Hepatocyte (in vitro differentiated cells): ENCODE results near the gene MMP28. TPM values are rescaled to one million over a fixed set of nuclear protein-coding genes. Genes with fewer than 3 reads are reported as not detected.

ENCODE experiments used
- DNase-seq: peaks from one replicate; pipeline ENCODE4 v3.0.0-alpha.2; 2016; ENCODE audit warnings: low spot score
- H2AFZ ChIP-seq: fragments of 200-600 bp; sonication (generic); 2 replicates; pipeline ENCODE4 v1.6.0; 2016; ENCODE audit warnings: antibody characterized with exemption, mild to moderate bottlenecking
- H3K27ac ChIP-seq: fragments of 200-600 bp; sonication (generic); 2 replicates; pipeline ENCODE4 v1.5.1; 2016; ENCODE audit warnings: mild to moderate bottlenecking
- H3K27me3 ChIP-seq: fragments of 200-600 bp; sonication (generic); 2 replicates; pipeline ENCODE4 v1.6.1; 2016
- H3K36me3 ChIP-seq: fragments of 200-600 bp; sonication (generic); replicated peaks from 2 replicates; pipeline ENCODE4 v1.5.1; 2016; ENCODE audit warnings: low read depth; ENCODE audit not compliant: insufficient read depth
- H3K4me1 ChIP-seq: fragments of 200-600 bp; sonication (generic); 2 replicates; pipeline ENCODE4 v1.5.1; 2016; ENCODE audit warnings: mild to moderate bottlenecking, moderate library complexity; ENCODE audit not compliant: insufficient read depth
- H3K4me2 ChIP-seq: fragments of 200-600 bp; sonication (generic); 2 replicates; pipeline ENCODE4 v1.6.0; 2016
- H3K4me3 ChIP-seq: fragments of 200-600 bp; sonication (generic); 2 replicates; pipeline ENCODE4 v1.5.1; 2016; ENCODE audit warnings: mild to moderate bottlenecking
- H3K79me2 ChIP-seq: fragments of 200-600 bp; sonication (generic); 2 replicates; pipeline ENCODE4 v1.6.0; 2017; ENCODE audit warnings: mild to moderate bottlenecking
- H3K9me2 ChIP-seq: fragments of 200-600 bp; sonication (generic); replicated peaks from 2 replicates; pipeline ENCODE4 v1.6.0; 2017; ENCODE audit warnings: mild to moderate bottlenecking; ENCODE audit not compliant: insufficient read depth
- H3K9me3 ChIP-seq: fragments of 200-600 bp; sonication (generic); 2 replicates; pipeline ENCODE4 v1.5.1; 2016; ENCODE audit warnings: low read depth, mild to moderate bottlenecking
- H4K20me1 ChIP-seq: fragments of 200-600 bp; sonication (generic); 2 replicates; pipeline ENCODE4 v1.6.0; 2016; ENCODE audit warnings: mild to moderate bottlenecking; ENCODE audit not compliant: insufficient read depth, poor library complexity, severe bottlenecking
- EZH2 ChIP-seq: fragments of 200-600 bp; sonication (generic); IDR thresholded peaks from 2 replicates; pipeline ENCODE4 v1.6.1; 2016; ENCODE audit warnings: antibody characterized with exemption, mild to moderate bottlenecking, borderline replicate concordance
- EZH2phosphoT487 ChIP-seq: fragments of 200-600 bp; sonication (generic); IDR thresholded peaks from one replicate; pipeline ENCODE4 v1.6.1; 2018; ENCODE audit warnings: antibody characterized with exemption, mild to moderate bottlenecking, low read depth, moderate library complexity; ENCODE audit not compliant: unreplicated experiment, severe bottlenecking
- WGBS: methylation state at CpG from one replicate; pipeline ENCODE4 v1.1.6; 2016; ENCODE audit warnings: low lambda C conversion rate; ENCODE audit errors: missing lambda C conversion rate; 5-methylcytosine and 5-hydroxymethylcytosine counted together
- polyA plus RNA-seq: library from polyadenylated mRNA; unstranded; fragments of >200 nt; fragmentation: Nextera tagmentation; extraction: Ambion mirVana; gene quantifications from 2 replicates; pipeline ENCODE4 v1.2.1, GENCODE V29; 2016
- total RNA-seq: library from RNA; depleted of rRNA; stranded (reverse); fragments of >200 nt; gene quantifications from 2 replicates; pipeline ENCODE4 v1.2.3, GENCODE V29; 2014
- TF ChIP-seq, protein P1 (sequence below): fragments of 200-600 bp; sonication (generic); IDR thresholded peaks from 2 replicates; pipeline ENCODE4 v1.5.1; 2016; ENCODE audit warnings: antibody characterized with exemption, mild to moderate bottlenecking; ENCODE audit not compliant: poor library complexity

The MMP28 gene
- total and polyA plus RNA-seq, 2 experiments from 2014 or later, result 12.0 to 18.0 TPM

DNA sequence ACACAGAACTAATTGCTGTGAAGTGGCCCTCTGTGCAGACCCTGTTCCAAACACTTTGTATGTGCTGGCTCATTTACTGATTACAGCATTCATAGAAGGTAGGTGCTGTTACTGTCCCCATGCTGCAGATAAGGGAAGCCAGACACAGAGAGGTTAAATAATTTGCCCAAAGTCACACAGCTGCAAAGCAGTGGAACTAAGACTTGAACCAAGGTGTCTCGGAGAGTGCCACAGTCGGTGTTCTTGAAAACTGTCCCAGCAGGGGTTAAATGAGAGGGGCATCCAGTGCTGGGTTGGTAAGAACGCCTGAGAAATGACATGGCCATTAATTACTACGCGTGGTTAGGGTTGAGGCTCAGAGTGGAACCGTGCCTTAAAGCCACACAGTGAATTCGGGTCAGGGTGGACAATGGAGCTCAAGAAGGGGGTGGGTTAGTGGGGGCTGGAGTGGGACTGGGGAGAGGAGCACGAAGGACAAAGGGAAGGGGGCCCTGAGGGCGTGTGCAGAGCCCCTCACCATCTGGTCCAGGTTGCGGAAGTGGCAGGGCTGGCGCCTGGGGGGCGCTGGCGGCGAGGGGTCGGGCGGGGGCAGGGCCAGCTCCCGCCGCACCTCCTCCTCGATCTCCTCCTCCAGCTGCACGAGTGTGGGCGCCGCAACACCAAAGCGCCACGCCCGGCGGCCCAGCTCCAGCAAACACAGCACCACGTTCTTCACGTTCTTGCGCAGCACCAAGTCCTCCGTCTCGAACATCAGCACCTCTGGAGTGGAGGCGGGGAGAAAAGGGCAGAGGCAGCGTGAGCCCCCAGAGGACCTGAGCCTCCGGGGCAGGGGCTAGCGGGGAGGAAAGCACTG, 45.7 kb downstream of the MMP28 start:
- H3K9me2 ChIP-seq, result no peaks in the 10 kb centered on the region

DNA sequence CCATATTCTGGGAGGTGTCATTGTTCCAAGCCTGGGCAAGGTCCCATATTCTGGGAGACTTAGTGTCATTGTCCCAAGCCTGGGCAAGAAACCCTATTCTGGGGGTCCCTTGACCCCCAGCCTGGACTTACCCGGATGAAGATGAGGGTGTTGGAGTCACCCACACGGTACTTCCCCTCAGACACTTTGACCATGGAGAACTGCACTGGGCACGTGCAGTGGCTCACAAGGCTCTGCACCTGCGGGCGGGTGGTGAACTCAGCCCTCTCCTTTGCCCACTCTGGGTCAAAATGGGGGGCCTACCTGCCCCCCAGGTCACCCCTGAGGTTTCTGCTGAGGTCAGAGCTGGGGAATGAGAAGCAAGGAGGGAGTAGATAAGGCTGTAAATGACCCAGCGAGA, 46.5 kb downstream of the MMP28 start:
- H4K20me1 ChIP-seq, result no peaks in the 10 kb centered on the region
- H2AFZ ChIP-seq, result no peak overlapping the region
- no peaks in the 10 kb centered on the region for H3K79me2 ChIP-seq
- no peaks in the 10 kb centered on the region for H3K9me3 ChIP-seq
- no peak overlapping the region for H3K27ac ChIP-seq
- 89% methylated on average over 6 of the region's 6 CpGs for WGBS
- DNase-seq, result no peak
- H3K4me3 ChIP-seq, result no peak overlapping the region
- H3K27me3 ChIP-seq, result peaks cover 26% of the 10 kb centered on the region
- H3K9me2 ChIP-seq, result no peaks in the 10 kb centered on the region
- H3K4me2 ChIP-seq, result no peak overlapping the region
- no peaks in the 10 kb centered on the region for H3K36me3 ChIP-seq
- TF ChIP-seq, protein P1, sequence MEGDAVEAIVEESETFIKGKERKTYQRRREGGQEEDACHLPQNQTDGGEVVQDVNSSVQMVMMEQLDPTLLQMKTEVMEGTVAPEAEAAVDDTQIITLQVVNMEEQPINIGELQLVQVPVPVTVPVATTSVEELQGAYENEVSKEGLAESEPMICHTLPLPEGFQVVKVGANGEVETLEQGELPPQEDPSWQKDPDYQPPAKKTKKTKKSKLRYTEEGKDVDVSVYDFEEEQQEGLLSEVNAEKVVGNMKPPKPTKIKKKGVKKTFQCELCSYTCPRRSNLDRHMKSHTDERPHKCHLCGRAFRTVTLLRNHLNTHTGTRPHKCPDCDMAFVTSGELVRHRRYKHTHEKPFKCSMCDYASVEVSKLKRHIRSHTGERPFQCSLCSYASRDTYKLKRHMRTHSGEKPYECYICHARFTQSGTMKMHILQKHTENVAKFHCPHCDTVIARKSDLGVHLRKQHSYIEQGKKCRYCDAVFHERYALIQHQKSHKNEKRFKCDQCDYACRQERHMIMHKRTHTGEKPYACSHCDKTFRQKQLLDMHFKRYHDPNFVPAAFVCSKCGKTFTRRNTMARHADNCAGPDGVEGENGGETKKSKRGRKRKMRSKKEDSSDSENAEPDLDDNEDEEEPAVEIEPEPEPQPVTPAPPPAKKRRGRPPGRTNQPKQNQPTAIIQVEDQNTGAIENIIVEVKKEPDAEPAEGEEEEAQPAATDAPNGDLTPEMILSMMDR, result no peak
- TF ChIP-seq EZH2phosphoT487 (no peak), EZH2 (no peak)
- H3K4me1 ChIP-seq, result peaks cover 5% of the 10 kb centered on the region

More for the DNA sequence above, 45.7 kb downstream of the MMP28 start:
- Histone ChIP-seq H3K27me3 (peaks cover 26% of the 10 kb centered on the region), H3K36me3 (no peaks in the 10 kb centered on the region), H3K4me3 (no peak overlapping the region), H3K79me2 (no peaks in the 10 kb centered on the region), H3K4me1 (peaks cover 5% of the 10 kb centered on the region), H3K27ac (no peak overlapping the region), H3K4me2 (peak overlapping the region; percentile 62), H4K20me1 (no peaks in the 10 kb centered on the region), H3K9me3 (no peaks in the 10 kb centered on the region), H2AFZ (no peak overlapping the region)
- 17% methylated on average over 33 of the region's 35 CpGs for WGBS
- peak; percentile 34 for DNase-seq
- TF ChIP-seq EZH2phosphoT487, result no peak
- TF ChIP-seq, protein P1, result no peak
- TF ChIP-seq EZH2, result no peak

DNA sequence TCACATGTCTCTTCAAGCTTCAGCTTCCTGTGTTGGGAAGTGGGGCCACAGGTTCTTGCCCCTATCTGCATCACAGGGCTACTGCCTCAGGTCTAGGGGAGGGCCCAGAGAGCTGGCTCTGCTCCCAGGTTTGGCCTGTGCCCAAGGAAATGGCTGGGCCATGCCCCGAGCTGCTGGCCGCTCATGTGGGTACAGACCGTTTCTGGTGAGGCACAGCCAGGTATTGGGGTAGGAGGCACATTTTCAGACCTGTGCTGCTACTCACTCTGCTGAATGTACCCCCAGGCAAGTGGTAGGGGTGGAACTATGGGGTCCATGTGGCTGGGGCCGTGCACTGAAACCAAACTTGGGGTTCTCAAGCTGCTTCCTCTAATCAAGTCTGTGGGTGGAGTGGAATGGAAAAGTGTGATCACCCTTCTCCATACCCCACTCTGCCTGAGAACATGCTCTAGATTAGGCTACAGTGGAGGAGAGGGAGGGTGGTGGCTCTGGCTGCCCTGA, 47.0 kb downstream of the MMP28 start:
- WGBS, result 78% methylated on average over 4 of the region's 4 CpGs
- no peaks in the 10 kb centered on the region for H3K9me2 ChIP-seq
- no peaks in the 10 kb centered on the region for H4K20me1 ChIP-seq
- no peak overlapping the region for H3K4me2 ChIP-seq
- H3K27me3 ChIP-seq, result peaks cover 26% of the 10 kb centered on the region
- no peaks in the 10 kb centered on the region for H3K36me3 ChIP-seq
- H3K79me2 ChIP-seq, result no peaks in the 10 kb centered on the region
- no peaks in the 10 kb centered on the region for H3K9me3 ChIP-seq
- H3K4me1 ChIP-seq, result peaks cover 5% of the 10 kb centered on the region
- H2AFZ ChIP-seq, result no peak overlapping the region
- DNase-seq, result no peak
- TF ChIP-seq, protein P1, result no peak
- no peak overlapping the region for H3K27ac ChIP-seq
- no peak overlapping the region for H3K4me3 ChIP-seq
